ENCODE data around the gene LRRC66. TPM values are rescaled to one million over a fixed set of nuclear protein-coding genes. Genes with fewer than 3 reads are reported as not detected.

LRRC66 gene
- total RNA-seq, 1 experiment from 2014 or later, result not detected

DNA sequence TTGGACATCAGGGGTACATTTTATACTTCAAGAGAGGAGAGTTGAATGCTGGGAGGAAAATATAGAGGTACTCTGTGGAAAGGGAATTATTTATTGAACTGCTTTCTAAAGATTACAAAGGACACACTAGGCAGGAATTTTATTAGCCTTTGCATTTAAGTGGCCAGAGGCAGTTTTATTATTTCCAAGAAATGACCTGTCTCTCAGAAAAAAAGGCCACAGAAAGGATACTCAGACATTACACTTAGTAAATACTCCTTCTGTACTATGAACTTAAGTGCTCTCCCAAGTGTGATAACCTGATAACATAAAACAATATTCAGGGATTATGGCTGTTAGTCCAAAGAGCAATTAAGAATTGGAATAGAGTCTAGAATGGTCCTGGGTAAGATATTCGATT lies 7.5 kb downstream of the LRRC66 start:
- Histone ChIP-seq H2BK12ac (ENCODE audit: insufficient read length, low read depth, low read length) (no peak overlapping the region), H3K4me1 (ENCODE audit: insufficient read depth, low read length) (no peaks in the 10 kb centered on the region), H3K4me2 (ENCODE audit: insufficient read depth, insufficient read length, low read length) (no peak overlapping the region), H2AFZ (ENCODE audit: low read length) (no peak overlapping the region), H4K20me1 (ENCODE audit: control insufficient read depth, insufficient read depth, insufficient read length) (no peaks in the 10 kb centered on the region), H3K4ac (ENCODE audit: low read depth, low read length) (no peak overlapping the region), H2AK5ac (ENCODE audit: insufficient read length, low read length) (no peak overlapping the region), H3K56ac (ENCODE audit: insufficient read length, low read depth, low read length) (no peak overlapping the region), H3T11ph (ENCODE audit: low read length) (no peak overlapping the region), H3K14ac (ENCODE audit: insufficient read depth, low read length) (no peak overlapping the region), H3K18ac (ENCODE audit: insufficient read length, low read depth, low read length) (no peak overlapping the region), H3K9me3 (ENCODE audit: control insufficient read depth, low read depth, low read length) (no peaks in the 10 kb centered on the region), H3K27ac (ENCODE audit: insufficient read length, low read depth, low read length) (no peak overlapping the region), H3K27me3 (ENCODE audit: insufficient read depth, low read length) (no peaks in the 10 kb centered on the region), H3K79me2 (ENCODE audit: insufficient read depth, low read length) (no peaks in the 10 kb centered on the region), H3K9ac (ENCODE audit: extremely low read depth, insufficient read length, low read length) (no peak overlapping the region), H4K8ac (replicated peaks; ENCODE audit: insufficient read length, low read depth, low read length) (no peak overlapping the region), H2BK15ac (ENCODE audit: low read depth, low read length) (no peak overlapping the region), H3K23me2 (ENCODE audit: insufficient read length, low read depth, low read length, poor library complexity, severe bottlenecking) (no peaks in the 10 kb centered on the region), H4K5ac (ENCODE audit: insufficient read length, low read depth, low read length) (no peak overlapping the region), H2BK120ac (ENCODE audit: low read depth, low read length, poor library complexity, severe bottlenecking) (no peak overlapping the region), H2BK5ac (ENCODE audit: insufficient read length, low read length) (no peak overlapping the region), H4K91ac (ENCODE audit: insufficient read length, low read depth, low read length) (no peak overlapping the region), H3K79me1 (ENCODE audit: insufficient read depth, low read depth, low read length, poor library complexity, severe bottlenecking) (no peaks in the 10 kb centered on the region), H2BK20ac (ENCODE audit: low read depth, low read length, poor library complexity, severe bottlenecking) (no peak overlapping the region), H3K23ac (ENCODE audit: insufficient read length, low read depth, low read length) (no peak overlapping the region)
- Mint-ChIP-seq H3K4me3 (no peak overlapping the region), H3K9me3 (no peaks in the 10 kb centered on the region), H3K27ac (no peak overlapping the region; a peak in 1 of 7 replicates), H3K27me3 (ENCODE audit: low read depth) (no peaks in the 10 kb centered on the region), H3K4me1 (peaks cover 3 to 10% of the 10 kb centered on the region in 2 experiments), H3K36me3 (ENCODE audit: insufficient read depth in 1 of 3, low read depth in 3 of 3) (no peaks in the 10 kb centered on the region)
- no peak for DNase-seq
- WGBS (ENCODE audit: extremely low coverage, insufficient read length, low lambda C conversion rate), result no CpG with 5 or more reads among the region's 1 CpG
- no peak for TF ChIP-seq CTCF (conservative IDR thresholded peaks at IDR 0.05)
